NCI-H510A (cell line): Measurements from ENCODE around the gene ILKAP.

Source experiments
- DNase-seq: peaks from one replicate; lab custom pipeline; 2025; lab: John Stamatoyannopoulos, UW

Gene ILKAP

DNA sequence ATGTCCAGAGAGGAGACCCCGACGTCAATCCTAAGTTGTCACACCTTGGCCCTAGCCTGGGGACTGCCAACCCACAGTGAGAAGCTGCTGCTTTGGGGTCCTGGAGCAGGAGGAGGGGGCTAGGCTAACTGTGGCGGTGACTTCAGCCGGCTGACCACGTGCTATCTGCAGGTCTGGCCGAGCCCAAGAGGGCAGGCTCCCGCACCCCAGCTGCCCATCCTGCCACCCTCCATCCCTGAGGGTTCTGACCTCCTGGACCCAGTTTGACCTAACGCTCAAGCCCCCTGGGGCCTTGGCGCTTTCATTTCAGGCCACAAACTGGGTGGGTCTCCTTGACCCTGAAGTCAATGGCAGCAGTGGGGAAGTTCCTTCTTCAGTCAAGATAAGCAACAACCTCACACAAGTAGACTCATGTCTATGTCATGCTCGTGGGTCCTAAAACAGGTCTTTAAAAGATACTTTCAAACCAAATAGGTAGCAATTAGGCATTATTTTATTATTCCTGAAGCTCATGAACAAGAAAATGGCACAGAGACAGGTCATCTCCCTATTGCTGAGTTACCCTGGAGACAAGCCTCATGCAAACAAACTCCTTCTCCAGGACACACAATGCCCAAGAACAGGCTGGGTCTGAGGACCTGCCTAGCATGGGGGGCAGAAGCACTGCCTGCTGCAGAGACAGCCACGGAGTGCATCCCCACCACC is 34.1 kb upstream of the ILKAP start:
- DNase-seq: no peak

DNA sequence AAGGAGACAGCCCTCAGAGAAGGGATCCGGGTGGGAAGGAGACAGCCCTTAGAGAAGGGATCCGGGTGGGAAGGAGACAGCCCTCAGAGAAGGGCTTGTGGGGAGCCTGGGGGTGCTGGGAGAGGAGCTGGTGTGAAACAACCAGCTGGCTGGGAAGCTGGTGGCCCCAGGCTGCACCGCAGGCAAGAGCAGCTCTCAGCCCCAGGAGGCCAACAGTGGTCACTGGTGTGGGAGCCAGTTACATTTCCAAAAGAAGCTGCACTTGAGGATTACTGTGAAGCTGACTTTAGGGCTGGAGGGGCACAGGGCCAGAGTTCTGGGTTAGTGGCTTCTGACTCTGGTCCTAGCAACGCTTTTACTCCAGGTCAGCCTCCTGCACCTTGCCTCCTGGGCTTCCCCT is 33.1 kb upstream of the ILKAP start:
- no peak for DNase-seq

DNA sequence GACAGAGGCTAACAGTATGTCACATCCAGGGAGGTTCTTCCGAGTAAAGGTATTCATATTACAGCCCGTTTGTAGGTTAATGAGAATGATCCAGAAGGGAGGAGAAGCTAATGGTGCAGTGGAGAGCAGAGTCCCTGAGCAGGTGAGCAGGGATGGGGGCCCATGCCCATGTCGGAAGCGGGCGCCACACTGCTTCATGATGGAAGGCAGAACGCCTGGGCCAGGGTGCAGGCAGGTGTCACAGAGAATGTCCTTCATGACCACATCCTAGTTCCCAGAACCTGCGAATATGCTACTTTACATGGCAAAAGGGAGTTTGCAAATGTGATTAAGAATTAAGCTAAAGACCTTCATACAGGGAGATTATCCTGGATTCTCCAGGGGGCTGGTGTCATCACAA is 32.4 kb upstream of the ILKAP start:
- no peak for DNase-seq

DNA sequence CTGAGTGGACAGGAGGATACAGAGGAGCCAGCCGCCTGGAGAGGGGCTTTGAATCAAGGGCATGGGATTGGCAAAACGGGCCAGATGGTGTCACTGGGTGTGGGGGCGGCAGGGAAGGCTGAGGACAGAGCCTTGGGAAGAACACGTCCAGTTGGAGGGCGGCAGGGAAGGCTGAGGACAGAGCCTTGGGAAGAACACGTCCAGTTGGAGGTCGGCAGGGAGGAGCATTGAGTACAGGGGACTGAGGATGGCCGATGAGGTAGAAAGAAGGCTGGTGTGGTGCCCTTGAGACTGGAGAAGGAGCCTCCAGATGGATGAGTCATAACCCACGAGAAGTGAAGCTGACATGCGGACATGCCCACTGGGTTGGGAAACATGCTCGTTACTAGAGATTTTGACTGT is 31.8 kb upstream of the ILKAP start:
- DNase-seq: no peak

DNA sequence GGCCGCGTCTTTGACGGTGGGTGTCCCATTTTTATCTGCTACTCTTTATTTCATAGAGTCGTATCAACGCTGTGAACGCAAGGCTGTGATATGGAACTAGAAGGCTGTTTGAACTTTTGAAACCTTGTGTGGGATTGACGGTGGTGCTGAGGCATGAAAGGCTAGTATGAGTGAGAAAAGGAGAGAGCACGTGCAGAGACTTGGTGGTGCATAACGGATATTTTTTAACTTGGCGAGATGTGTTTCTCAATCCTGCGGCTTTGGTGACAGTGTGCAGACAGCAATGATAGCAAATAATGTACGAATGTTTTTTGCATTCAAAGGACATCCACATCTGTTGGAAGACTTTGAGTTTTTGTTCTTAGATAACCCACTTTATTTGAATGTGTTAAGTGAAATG is 30.1 kb upstream of the ILKAP start:
- DNase-seq: no peak

DNA sequence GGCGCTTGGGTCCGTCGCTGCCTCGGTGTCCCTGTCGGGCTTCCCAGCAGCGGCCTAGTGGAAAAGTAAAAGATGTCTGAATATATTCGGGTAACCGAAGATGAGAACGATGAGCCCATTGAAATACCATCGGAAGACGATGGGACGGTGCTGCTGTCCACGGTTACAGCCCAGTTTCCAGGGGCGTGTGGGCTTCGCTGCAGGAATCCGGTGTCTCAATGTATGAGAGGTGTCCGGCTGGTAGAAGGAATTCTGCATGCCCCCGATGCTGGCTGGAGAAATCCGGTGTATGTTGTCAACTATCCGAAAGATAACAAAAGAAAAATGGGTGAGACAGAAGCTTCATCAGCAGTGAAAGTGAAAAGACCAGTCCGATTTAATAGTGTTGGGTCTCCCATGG is 28.3 kb upstream of the ILKAP start:
- DNase-seq: no peak

DNA sequence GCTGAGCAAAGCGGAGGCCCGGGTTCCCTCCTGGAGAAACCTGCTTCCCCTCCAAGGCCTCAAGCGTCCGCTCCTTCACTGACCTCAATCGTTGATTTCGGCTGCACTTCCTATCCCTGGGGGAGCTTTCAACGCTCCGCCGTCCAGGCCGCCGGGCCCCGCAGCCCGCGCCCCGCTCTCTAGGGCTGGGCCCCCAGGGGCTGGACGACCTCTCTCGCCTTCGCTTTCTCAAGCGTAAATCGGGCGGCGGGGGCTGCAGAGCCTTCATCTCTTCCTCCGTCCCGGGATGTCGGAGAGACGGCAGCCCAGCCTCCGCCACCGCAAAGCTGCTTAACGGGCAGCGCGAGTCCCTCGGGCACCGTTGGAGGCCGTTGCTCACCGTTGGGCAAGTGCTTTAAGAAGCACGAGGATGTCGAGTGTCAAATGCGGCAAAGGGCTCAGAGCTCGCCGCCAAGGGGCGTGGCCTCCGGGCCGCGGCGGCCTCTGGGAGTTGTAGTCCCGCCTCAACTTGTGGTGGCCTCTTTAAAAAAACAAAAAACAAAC is 27.8 kb upstream of the ILKAP start:
- DNase-seq: no peak

DNA sequence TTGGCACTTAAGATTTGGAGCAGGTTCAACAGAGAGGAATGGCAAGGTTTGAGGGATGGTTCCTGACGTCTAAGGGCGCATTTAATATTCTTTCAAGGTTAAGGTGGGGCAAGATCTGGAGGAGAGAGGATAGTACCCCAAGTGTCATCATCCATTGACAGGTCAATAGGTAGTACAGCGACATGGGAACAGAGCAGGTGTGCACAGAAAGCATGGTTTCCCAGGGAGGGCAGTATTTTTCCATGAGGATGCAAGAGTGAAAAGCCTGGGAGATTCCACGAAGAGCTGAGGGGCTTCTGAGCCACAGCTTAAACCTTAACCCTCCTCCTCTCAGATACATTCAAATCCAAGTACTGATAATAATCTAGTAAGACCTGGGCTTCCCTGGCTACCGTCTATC is 27.2 kb upstream of the ILKAP start:
- no peak for DNase-seq

DNA sequence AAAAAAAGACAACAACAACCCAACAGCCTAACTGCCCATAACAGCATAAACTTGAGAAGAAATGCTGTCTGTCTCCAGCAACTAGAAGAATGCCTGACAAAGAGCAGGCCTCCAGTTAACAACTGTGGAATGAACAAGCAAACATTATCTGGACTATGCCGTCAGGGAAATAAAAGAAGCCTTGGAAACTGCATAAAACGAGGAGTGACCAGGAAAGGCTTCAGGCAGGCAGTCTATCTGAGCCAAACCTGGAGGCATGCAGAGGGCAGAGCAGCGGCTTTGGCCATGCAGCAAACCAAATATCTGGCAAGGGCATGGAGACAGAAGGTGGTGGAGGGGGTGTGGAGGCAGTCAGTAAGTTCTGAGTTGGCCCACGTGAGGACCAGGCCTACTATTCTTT is 25.2 kb upstream of the ILKAP start:
- no peak for DNase-seq

DNA sequence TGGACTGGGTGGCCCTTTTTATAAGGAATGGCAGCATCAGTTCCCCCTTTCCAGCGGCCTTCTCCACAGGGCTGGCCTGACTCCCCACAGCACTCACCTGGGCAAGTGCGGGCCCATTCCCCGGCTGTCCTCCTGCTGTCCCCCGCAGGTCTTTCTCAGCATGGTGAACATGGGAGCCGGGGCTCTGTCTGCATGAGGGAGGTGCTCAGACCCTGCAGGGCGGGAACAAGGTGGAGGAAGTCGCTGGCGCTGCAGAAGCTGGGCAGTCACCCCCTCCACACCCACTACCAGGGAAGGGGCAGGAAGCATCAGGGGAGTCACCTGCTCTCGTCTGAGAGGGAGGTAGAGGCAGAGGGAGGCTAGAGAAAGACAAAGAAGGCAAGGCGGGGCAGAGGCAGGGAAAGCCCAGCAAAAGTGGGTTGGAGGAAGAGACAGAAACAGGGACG is 24.1 kb upstream of the ILKAP start:
- no peak for DNase-seq

DNA sequence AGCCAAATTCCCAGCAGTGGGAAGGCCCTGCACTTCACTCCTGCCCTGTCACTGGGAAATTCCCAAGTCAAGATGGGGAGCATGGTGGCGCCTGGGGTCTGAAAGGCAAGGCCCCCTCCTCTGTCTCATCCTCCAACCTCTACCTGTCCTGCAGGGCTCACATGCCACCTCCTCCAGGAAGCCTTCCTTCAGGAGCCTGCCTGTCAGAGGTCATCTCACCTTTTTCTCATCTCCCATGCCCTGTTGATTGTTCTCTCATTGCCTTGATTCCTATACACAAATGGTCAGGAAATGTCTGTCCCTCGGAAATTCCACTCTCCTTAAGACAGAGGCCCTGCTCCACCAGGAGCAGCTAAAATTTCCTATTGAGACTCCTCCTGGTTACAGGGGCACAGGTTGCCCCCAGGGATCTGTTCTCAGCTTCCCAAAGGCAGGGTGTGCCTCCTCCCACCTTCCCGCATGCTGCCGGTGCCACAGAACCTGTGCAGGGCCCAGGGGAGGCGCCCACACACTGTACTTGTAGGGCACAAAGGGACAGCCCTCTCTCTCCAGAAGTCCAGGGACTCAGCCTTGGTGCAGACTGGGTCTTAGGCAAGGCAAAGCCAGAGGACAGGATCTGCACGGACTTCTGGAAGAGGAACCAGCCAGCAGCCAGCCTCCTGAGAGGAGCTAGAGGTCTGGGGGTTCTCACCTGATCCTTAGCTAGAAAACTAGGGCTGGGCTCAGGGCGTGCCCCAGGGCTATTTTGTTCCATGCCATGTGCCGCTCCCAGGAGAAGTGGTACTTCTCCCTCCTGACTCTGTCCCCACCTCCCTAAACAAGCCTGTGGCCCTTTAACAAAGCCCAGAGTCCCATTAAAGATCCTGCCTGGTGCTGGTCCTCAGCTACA is 23.4 kb upstream of the ILKAP start:
- no peak for DNase-seq

DNA sequence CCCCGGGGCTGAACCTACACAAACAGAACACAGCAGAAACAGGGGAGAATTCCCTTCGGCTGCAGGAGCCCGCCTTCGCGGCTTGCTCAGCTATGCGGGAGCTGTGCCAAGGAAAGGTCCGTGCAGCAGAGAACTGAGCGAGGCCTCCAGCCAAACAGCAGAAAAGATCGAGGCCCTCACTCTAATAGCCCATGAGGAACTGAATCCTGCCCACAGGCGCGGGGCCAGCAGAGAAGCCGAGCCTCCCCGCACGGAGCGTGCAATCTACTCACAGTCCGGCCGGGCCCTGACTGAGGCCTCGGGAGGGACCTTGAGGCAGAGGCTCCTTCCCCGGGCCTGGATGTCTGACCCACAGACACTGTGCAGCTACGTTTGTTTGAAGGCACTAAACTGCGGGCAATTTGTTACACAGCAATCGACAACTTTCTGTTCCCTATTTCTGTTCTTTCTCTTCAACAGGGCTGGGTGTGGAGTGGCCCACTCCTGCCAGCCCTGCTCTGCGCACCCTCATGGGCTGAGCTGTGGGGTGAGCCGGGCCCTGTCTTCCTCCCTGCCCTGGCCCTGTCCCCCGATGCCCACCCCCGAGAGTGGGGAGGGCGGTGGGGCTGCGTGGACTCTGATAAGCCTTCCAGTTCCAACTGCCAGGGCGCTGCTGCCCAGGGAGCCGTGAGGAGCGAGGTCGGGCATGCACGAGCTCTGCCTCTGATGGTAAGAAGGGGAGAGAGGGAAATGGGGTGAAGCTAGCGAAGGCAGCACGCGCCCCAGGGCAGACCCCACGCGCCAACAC is 22.6 kb upstream of the ILKAP start:
- DNase-seq: no peak

DNA sequence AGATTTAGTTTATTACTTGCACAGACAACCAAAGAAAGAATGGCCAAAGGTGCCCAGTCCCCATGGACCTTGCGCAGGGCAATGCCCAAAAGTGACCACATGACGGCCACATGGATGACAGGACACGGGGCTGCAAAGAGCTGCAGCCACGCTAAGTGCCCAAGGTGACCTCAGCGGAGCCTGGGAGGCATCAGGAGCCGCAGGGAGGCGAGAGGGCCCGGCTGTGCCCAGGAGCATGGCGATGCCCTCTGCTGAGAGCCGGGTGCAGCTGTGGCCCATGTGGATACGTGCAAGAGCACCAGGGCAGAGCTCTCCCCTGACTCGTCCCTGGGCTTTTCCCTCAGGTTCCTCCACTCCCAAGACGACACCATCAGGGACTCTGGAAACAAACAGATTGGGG is 21.6 kb upstream of the ILKAP start:
- no peak for DNase-seq

DNA sequence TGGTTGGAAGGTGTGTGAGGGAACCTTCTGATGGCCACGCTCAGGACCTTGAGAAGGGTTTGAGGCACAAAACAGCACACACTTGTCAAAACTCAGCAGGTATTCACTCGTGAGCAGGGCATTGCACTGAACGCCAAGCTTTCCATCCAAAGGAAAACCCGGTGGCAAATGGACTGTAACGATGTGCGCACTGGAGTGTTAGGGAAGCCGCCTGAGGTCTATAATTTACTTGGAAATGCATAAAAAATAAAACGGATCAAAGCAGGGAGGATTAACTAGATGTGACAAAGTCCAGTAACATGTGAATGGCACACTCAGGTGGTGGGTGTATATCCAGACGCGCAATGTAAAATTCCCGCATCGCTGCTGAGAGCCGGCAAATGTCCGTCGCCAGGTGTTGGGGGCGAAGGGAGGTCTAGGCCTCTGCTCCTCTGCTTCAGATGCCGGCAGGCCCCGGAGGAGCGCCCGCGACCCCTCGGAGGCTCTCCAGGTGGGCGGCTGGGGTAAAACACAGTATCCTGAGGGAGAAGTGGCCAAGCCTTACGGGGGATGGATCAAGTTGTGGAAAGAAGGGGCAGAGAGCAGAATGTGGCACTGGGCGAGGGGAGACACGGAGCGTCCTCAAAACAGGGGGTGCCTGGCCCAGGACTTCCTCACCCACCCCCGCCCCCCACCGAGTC is 21.0 kb upstream of the ILKAP start:
- DNase-seq: no peak

DNA sequence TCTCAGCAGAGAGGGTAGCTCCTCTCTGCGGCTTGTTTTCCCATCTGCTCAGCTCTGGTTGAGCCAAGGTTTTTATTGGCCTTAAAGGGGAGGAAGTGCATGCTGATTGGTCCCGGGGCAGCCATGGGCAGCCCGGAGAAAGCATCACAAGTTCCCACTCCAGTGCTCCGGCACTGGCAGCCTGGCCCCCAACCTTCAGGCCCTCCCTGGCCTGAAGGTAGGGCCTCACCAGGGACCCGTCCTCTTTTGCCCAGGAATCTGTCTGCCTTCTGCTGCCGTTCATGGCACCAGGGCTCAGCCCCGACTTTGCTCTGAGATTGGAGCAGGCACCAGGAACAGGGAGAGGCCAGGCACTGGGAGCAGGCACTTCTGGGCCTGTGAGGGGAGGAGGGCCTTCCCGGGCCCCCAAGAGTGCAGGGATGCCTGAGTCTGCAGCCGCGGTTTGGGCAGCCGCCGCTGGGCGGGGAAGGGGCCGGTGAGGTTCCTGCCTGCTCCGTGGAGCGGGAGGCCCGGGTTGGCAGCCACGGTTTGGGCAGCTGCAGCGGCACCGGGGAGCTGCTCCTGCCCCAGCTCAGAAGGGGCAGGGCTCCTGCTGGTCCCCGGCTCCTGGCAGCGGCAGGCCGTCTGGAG is 17.5 kb upstream of the ILKAP start:
- peak; percentile 74 for DNase-seq

DNA sequence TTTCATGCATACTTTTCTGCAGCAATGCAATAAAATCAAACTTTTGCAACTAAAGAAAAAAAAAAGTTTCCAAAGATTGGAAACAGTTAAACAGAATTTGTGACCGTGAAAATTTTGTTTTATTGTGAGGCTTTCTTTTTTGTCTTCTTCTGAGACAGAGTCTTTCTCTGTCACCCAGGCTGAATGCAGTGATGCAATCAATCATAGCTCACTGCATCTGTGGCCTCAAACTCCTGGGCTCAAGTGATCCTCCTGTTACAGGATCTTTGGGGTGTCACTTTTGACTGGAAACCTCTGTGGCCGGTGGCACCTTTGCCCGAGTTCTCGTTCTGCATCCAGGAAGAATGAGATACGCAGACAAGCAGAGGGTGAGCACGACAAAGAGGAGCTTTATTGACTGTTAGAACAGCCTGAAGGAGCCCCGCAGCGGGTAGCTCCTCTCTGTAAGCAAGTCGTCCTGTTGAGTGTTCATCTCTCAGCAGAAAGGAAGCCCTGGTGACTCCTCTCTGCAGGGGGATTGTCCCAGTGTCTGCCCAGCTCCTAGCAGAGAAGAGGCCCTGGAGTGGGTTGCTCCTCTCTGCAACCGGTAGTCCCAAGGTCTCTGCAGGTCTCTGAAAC is 16.9 kb upstream of the ILKAP start:
- no peak for DNase-seq

DNA sequence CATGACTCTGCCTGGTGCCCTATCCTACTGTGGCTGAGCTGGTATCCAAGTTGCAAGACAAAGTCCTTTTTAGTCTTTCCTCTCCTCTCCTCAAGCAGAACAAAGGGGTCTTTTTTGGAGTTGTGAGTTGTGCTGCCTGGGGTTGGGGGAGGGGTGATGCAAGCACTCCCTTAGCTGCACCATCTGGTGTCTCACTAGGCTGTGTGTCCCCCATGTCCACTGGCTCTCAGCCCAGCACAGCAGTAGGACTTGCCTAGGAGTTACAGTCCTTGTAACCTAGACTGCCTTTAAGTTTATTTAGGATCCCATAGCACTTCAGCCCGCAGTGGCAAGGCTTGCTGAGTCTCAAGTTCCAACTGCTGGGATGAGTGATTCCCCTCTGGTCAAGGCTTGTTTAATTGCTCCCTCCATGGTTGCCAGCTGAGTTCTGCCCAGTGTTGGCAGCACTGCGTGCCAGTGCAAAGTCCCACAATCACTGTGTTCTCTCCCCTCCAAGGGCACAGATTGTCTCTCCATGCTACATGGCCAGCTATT is 13.2 kb upstream of the ILKAP start:
- no peak for DNase-seq

DNA sequence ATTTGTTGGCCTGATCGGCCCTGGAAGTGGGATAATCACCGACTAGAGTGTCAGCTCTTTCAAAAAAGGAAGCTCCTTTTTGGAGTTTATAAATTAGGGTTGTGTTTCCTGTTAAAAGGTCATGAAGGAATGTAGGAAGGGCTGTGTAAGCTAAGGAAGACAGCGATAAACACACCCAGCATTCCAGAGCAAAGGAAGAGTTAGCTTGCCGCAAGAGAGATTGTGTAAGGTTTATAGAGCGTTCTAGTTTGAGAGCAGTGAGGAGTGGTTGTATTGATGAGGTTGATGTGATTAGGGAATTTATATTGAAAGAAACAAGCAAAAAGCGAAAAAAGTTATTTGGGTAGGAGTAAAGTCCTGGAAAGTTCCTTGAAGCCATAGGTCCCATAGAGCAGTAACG is 3.5 kb upstream of the ILKAP start:
- no peak for DNase-seq

DNA sequence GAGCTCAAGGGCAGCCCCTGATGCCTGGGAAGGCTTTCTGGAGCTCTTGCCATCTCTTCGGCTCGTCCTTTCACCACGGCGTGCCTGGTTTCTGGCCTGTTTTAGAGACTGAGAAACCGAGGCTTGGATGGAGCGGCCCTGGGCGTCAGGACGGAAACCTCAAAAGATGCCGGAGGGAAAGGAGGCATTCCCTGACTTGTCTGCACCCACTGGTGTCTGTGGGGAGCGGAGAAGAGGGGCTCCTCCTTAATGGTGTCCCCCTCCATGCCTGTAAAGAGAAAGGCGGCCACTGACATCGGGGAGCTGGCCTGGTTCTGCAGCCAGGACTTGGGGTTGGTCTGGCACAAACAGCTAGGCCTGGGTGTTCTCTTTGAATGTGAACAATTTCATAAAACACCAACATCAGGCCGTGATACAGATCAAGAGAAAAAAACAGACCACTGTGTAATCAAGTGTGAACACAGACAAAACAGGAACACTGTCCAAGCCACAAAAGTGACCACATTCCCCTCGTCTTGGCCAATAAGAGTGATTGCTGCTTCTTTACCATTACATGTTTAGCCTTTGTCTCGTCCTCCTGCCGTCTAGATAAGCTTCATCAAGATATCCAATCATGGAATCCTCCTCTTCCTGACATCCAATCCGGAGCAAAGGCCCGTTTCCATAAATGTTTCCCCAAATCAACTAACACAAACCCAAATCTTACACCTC is 633 bp upstream of the ILKAP start:
- no peak for DNase-seq
